HG03135 (cell line): ENCODE results near the gene GJB3.
A peak's percentile ranks its signal among the peaks of the same experiment; 100 is the strongest.
"Not testable (repeated sequence)": the region's sequence is repeated elsewhere in the genome, so short reads cannot be mapped to it uniquely, and the experiment has no call there.

Experiments used
- ATAC-seq: cut with Tn5 transposase; IDR thresholded peaks from one replicate; pipeline ENCODE4 v1.9.1; 2021; ENCODE audit warnings: mild to moderate bottlenecking, moderate library complexity; ENCODE audit not compliant: unreplicated experiment

GJB3 gene

GRCh38 chr1:34781071-34781843 lies at the start of gene GJB3:
Gene GJB3, plus strand, starts transcription at chr1:34781214. Its CDS starts 3,549 bp downstream, at chr1:34784763.
- ATAC-seq = no peak

- not testable (repeated sequence) for ATAC-seq
These were observed 48.2 kb upstream of the GJB3 start for GRCh38 chr1:34732831-34733230.

- ATAC-seq = no peak
These were observed 44.3 kb upstream of the GJB3 start for GRCh38 chr1:34736692-34737091.

GRCh38 chr1:34737236-34737635 lies 43.8 kb upstream of the GJB3 start:
- ATAC-seq = not testable (repeated sequence)

GRCh38 chr1:34739613-34740012 lies 41.4 kb upstream of the GJB3 start:
- ATAC-seq = no peak

- no peak for ATAC-seq
These were observed 40.7 kb upstream of the GJB3 start for GRCh38 chr1:34740161-34740868.

GRCh38 chr1:34742667-34743270 lies 38.2 kb upstream of the GJB3 start:
- ATAC-seq = peak; percentile 74

- no peak for ATAC-seq
These were observed 37.2 kb upstream of the GJB3 start for GRCh38 chr1:34743775-34744174.

- ATAC-seq = no peak
These were observed 36.2 kb upstream of the GJB3 start for GRCh38 chr1:34744851-34745250.

GRCh38 chr1:34745666-34746065 lies 35.3 kb upstream of the GJB3 start:
- ATAC-seq = no peak

GRCh38 chr1:34746101-34746500 lies 34.9 kb upstream of the GJB3 start:
- ATAC-seq = no peak

GRCh38 chr1:34746785-34747637 lies 34.0 kb upstream of the GJB3 start:
- ATAC-seq = no peak

GRCh38 chr1:34747638-34747941 lies 33.4 kb upstream of the GJB3 start:
- no peak for ATAC-seq

GRCh38 chr1:34749992-34750391 lies 31.0 kb upstream of the GJB3 start:
- no peak for ATAC-seq

- ATAC-seq = no peak
These were observed 30.4 kb upstream of the GJB3 start for GRCh38 chr1:34750610-34751009.

- ATAC-seq = no peak
These were observed 27.9 kb upstream of the GJB3 start for GRCh38 chr1:34753163-34753562.

- no peak for ATAC-seq
These were observed 25.9 kb upstream of the GJB3 start, which contains the start of gene GJB5 for GRCh38 chr1:34754964-34755637. Gene GJB5, plus strand, starts transcription at chr1:34755047. Its CDS starts 2,284 bp downstream, at chr1:34757331.

GRCh38 chr1:34755961-34756360 lies 25.1 kb upstream of the GJB3 start:
- ATAC-seq = no peak

GRCh38 chr1:34757386-34757785 lies 23.6 kb upstream of the GJB3 start:
- no peak for ATAC-seq

GRCh38 chr1:34758751-34759150 lies 22.3 kb upstream of the GJB3 start:
- no peak for ATAC-seq
